Breast epithelium (tissue), 4 donors: ENCODE measurements around the gene KCNJ12. TPM values are rescaled to one million over a fixed set of nuclear protein-coding genes. Genes with fewer than 3 reads are reported as not detected.
"Not testable (repeated sequence)": the region's sequence is repeated elsewhere in the genome, so short reads cannot be mapped to it uniquely, and the experiment has no call there.

Experiments
- DNase-seq, 2 donors: peaks; one replicate each; pipeline ENCODE4 v3.0.0-alpha.2; 2019; ENCODE audit warnings: low spot score in 2 of 2
- H3K27ac ChIP-seq, 2 donors: fragments of 200-600 bp; sonication (generic) in 1 of 2; one replicate each; pipeline ENCODE4 v1.5.1; 2016 to 2019; ENCODE audit warnings: mild to moderate bottlenecking in 1 of 2
- H3K27me3 ChIP-seq, 2 donors: fragments of 200-600 bp; sonication (generic) in 1 of 2; one replicate each; pipeline versions ENCODE4 v1.5.1 to v1.6.0; 2017 to 2019; ENCODE audit warnings: control low read depth in 1 of 2, mild to moderate bottlenecking in 1 of 2
- H3K36me3 ChIP-seq: fragments of 200-600 bp; one replicate; pipeline ENCODE4 v1.5.1; 2019
- H3K4me1 ChIP-seq, 2 donors: fragments of 200-600 bp; sonication (generic); one replicate each; pipeline ENCODE4 v1.5.1; 2016 to 2019; ENCODE audit warnings: control low read depth in 1 of 2
- H3K4me3 ChIP-seq, 3 donors: fragments of 200-600 bp; sonication (generic); 1 replicate in 2 of 3; 2 replicates in 1 of 3; pipeline ENCODE4 v1.5.1; 2016 to 2019; ENCODE audit warnings: mild to moderate bottlenecking in 3 of 3, moderate library complexity in 2 of 3
- H3K9me3 ChIP-seq, 2 donors: fragments of 200-600 bp; sonication (generic) in 1 of 2; one replicate each; pipeline ENCODE4 v1.5.1; 2016 to 2019; ENCODE audit warnings: control low read depth in 1 of 2
- CTCF ChIP-seq, 3 donors: fragments of 450-650 bp; IDR thresholded peaks; one replicate each; pipeline ENCODE4 v1.5.1; 2016 to 2017; ENCODE audit warnings: antibody characterized with exemption in 3 of 3, mild to moderate bottlenecking in 3 of 3, moderate library complexity in 3 of 3
- POLR2A ChIP-seq: fragments of 450-650 bp; IDR thresholded peaks from one replicate; pipeline ENCODE4 v1.6.1; 2016; ENCODE audit warnings: antibody characterized with exemption, mild to moderate bottlenecking, moderate library complexity
- POLR2AphosphoS5 ChIP-seq, 3 donors: sonication (generic); formaldehyde crosslinking; IDR thresholded peaks; one replicate each; pipeline ENCODE4 v1.6.1; 2017; ENCODE audit warnings: antibody characterized with exemption in 3 of 3
- intact Hi-C: fragments of 100-400 bp; cut with DNase I; formaldehyde crosslinking; loops from one replicate; pipeline ENCODE4 v1.15.1; 2023; ENCODE audit warnings: low total_unique reads
- total RNA-seq, 3 donors: library from RNA; depleted of rRNA; stranded (reverse); fragments of >200 nt; gene quantifications; one replicate each; pipeline ENCODE4 v1.1.0, GENCODE V29; 2016

KCNJ12 gene
- total RNA-seq, 3 donors from 2014 or later = 0.73 to 1.4 (median 0.98) TPM

GRCh38 chr17:21452377-21453143 lies 76.4 kb downstream of the KCNJ12 start:
- Histone ChIP-seq H3K36me3 (no peaks in the 10 kb centered on the region), H3K9me3 (no peaks in the 10 kb centered on the region), H3K27ac (peak overlapping the region in 1 of 2 donors; percentile 64), H3K27me3 (no peaks in the 10 kb centered on the region), H3K4me1 (no peaks in the 10 kb centered on the region), H3K4me3 (peak overlapping the region; percentile 13 to 65 (median 44))
- DNase-seq = peak in 1 of 2 donors; percentile 31
- intact Hi-C loops = no loop called here
- TF ChIP-seq POLR2A (no peak), POLR2AphosphoS5 (IDR thresholded peaks at IDR 0.05) (peak in 1 of 3 donors; percentile 25), CTCF (IDR thresholded peaks at IDR 0.05) (peak; percentile 25 to 44 (median 28))

DNA sequence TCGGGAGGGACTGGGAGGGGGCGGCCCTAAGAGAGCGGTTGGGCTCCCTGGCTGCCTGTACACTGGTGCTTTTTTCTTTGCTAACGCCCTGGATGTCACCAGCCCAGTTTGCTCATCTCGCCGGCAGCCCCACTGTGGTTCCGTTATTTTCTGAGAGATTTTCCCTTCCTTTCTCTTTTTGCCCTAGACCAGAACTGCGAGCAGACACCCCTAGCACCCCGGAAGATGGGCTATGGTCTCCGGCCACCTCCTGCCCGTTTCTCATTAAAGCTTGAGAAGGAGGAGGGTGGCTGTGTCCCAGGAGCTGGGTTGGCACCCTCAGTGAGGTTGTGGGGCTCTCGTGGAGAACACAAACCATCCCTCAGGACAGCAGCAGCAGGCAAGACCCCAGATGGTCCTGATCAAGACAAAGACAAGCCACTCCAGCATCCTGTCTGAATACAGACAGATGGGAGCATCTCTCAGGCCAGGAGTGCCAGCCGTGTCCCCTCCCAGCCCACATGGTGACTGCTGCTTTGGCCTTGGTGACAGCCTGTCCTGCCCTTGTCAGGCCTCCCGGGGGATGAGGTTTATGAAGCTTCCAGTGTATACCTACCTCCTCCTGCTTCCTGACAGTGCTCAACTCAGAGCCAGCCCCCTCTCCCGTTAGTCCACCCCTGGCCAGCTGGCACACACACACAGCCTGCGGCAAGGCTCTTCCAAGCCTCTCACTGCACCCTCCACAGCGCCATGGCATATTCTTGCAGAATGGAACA lies 77.2 kb downstream of the KCNJ12 start:
- DNase-seq = no peak
- Histone ChIP-seq H3K4me3 (peak overlapping the region; percentile 13 to 65 (median 44)), H3K9me3 (no peaks in the 10 kb centered on the region), H3K36me3 (no peaks in the 10 kb centered on the region), H3K4me1 (no peaks in the 10 kb centered on the region), H3K27me3 (no peaks in the 10 kb centered on the region), H3K27ac (no peak overlapping the region)
- TF ChIP-seq CTCF (IDR thresholded peaks at IDR 0.05) (no peak), POLR2AphosphoS5 (IDR thresholded peaks at IDR 0.05) (no peak), POLR2A (no peak)
- intact Hi-C loops = no loop called here

GRCh38 chr17:21454006-21454405 lies 77.8 kb downstream of the KCNJ12 start:
- H3K27me3 ChIP-seq, DNase-seq, H3K36me3 ChIP-seq, intact Hi-C loops, H3K4me3 ChIP-seq, H3K4me1 ChIP-seq, H3K9me3 ChIP-seq, H3K27ac ChIP-seq: not testable (repeated sequence)

DNA sequence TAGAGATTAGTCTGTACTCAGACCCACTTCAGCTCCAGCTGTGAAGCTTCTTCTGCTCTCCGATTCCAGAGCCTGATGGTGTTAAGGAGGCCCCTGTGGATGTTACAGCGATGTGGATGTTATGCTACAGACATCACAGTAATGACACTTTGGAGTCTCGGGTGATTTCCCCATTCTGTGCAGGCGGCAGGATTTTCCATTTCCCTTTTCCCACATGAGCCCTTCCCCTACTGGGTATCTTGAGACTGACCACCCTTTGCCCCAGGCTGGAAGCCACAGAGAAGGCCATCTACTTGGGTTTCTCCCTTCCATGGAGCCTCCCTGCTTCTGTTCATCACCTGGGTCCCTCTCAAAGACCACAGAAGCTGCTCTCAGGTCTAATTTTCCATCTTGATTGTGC lies 78.3 kb downstream of the KCNJ12 start:
- Histone ChIP-seq H3K36me3 (no peaks in the 10 kb centered on the region), H3K4me1 (no peaks in the 10 kb centered on the region), H3K27ac (no peak overlapping the region), H3K9me3 (no peaks in the 10 kb centered on the region), H3K27me3 (no peaks in the 10 kb centered on the region), H3K4me3 (no peak overlapping the region)
- no peak for TF ChIP-seq CTCF (IDR thresholded peaks at IDR 0.05)
- no peak for TF ChIP-seq POLR2AphosphoS5 (IDR thresholded peaks at IDR 0.05)
- no peak for TF ChIP-seq POLR2A
- no peak for DNase-seq
- intact Hi-C loops = no loop called here

GRCh38 chr17:21455761-21456160 lies 79.6 kb downstream of the KCNJ12 start:
- intact Hi-C loops = no loop called here
- H3K27me3 ChIP-seq = no peaks in the 10 kb centered on the region
- no peak overlapping the region for H3K27ac ChIP-seq
- H3K36me3 ChIP-seq = no peaks in the 10 kb centered on the region
- no peaks in the 10 kb centered on the region for H3K9me3 ChIP-seq
- no peak for TF ChIP-seq CTCF (IDR thresholded peaks at IDR 0.05)
- no peak for TF ChIP-seq POLR2AphosphoS5 (IDR thresholded peaks at IDR 0.05)
- TF ChIP-seq POLR2A = no peak
- H3K4me3 ChIP-seq = no peak overlapping the region
- DNase-seq = no peak
- H3K4me1 ChIP-seq = no peaks in the 10 kb centered on the region

DNA sequence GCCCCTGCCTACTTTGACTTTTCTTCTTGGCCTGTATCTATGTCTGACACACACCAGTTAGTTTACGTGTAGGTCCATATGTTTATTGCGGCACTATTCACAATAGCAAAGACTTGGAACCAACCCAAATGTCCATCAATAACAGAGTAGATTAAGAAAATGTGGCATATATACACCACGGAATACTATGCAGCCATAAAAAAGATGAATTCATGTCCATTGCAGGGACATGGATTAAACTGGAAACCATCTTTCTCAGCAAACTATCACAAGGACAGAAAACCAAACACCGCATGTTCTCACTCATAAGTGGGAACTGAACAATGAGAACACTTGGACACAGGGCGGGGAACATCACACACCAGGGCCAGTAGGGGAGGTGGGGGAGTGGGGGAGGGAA lies 80.3 kb downstream of the KCNJ12 start:
- H3K9me3 ChIP-seq, H3K36me3 ChIP-seq, intact Hi-C loops, H3K4me1 ChIP-seq, DNase-seq, H3K27me3 ChIP-seq, H3K4me3 ChIP-seq, H3K27ac ChIP-seq: not testable (repeated sequence)
